GM21381 (cell line): ENCODE measurements around the gene TGM6.
"Not testable (repeated sequence)": the region's sequence is repeated elsewhere in the genome, so short reads cannot be mapped to it uniquely, and the experiment has no call there.

ENCODE experiments used
- ATAC-seq: cut with Tn5 transposase; IDR thresholded peaks from one replicate; pipeline ENCODE4 v1.9.1; 2021; ENCODE audit warnings: mild to moderate bottlenecking, moderate library complexity; ENCODE audit not compliant: unreplicated experiment

TGM6 gene

GRCh38 chr20:2397595-2398145 is 17.0 kb downstream of the TGM6 start:
- no peak for ATAC-seq

- no peak for ATAC-seq
Measured at GRCh38 chr20:2398449-2398848, 17.7 kb downstream of the TGM6 start.

- no peak for ATAC-seq
Measured at GRCh38 chr20:2399390-2399789, 18.7 kb downstream of the TGM6 start.

- no peak for ATAC-seq
Measured at GRCh38 chr20:2400290-2400689, 19.6 kb downstream of the TGM6 start.

- ATAC-seq: no peak
Measured at GRCh38 chr20:2401527-2401926, 20.8 kb downstream of the TGM6 start.

- ATAC-seq: no peak
Measured at GRCh38 chr20:2402271-2402980, 21.7 kb downstream of the TGM6 start.

DNA sequence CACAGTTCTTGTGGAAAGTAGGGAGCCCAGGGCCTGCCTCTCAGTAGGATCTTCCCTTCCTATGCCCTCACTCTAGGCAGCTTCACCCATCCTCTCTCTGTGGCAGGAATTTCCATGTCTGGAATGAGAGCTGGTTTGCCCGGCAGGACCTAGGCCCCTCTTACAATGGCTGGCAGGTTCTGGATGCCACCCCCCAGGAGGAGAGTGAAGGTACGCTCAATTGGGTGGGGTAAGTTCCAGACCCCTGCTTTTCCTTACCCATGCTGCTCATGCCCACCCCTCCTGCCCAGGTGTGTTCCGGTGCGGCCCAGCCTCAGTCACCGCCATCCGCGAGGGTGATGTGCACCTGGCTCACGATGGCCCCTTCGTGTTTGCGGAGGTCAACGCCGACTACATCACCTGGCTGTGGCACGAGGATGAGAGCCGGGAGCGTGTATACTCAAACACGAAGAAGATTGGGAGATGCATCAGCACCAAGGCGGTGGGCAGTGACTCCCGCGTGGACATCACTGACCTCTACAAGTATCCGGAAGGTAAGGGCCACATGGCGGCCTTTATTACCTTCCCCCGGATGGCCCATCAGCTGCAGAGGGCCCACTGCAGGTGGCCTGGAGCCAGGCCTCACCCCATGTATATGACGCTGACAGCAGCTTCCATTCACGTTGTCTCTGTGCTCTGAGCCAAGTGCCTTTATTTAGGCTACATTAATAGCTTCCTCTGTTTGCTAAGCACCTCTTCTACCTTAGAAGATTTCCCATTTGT is 22.8 kb downstream of the TGM6 start:
- no peak for ATAC-seq

DNA sequence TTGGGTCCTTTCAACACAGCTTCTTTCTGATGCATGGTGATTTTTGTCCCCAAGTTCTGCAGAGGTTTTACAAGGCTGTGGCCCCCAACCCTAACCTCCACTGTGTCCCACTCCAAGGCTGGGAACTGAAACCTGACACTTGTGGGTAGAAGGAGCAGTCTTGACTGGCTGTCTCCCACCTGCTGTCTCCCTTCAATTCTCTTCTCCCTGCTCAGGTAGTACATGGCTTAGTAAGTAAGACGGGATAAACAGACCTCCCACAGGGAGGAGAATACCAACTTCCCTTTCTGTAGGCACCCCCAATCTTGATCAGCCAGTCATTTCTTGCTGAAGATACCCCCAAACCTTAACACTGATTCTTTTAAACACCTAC is 25.0 kb downstream of the TGM6 start:
- ATAC-seq: no peak

GRCh38 chr20:2407355-2407754 is 26.7 kb downstream of the TGM6 start:
- not testable (repeated sequence) for ATAC-seq

DNA sequence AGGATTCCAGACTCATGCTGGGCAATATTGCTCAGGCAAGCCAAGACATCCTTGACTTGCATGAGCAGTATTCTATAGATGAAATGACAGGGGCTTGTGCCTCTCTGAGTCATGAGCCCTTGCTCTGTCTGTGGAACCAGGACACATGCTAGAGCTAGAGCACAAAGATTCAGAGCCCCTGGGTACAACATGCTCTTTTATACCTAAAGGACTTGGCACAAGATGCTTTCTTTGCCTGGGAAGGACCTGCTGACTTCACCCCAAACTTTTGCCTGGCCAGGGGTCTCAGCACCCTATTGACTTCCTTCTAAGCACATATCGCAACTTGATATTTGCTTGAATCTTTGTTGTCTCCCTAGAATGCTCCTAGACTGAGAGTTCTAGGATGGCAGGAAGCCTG is 27.4 kb downstream of the TGM6 start:
- ATAC-seq: no peak

GRCh38 chr20:2416541-2417212 is 36.0 kb downstream of the TGM6 start:
- no peak for ATAC-seq

- ATAC-seq: no peak
Measured at GRCh38 chr20:2417213-2417541, 36.5 kb downstream of the TGM6 start.

DNA sequence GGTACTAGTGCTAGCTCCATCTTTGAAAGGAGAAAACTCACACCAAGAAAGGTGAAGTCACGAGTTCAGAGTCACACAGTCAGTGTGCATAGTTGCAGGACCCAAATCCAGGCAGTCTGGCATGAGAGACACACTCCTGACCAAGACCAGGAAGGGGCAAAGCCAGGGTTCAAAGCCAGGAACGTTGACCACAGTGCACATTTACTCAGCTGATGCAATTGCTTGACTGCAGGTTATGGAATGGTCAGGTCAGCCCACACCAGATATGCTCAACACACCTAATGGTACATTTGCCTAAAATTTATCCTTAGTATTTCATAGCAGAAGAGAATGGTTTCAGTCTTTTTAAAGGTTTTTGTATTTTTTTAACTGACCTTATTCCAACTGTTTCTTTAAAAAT is 37.7 kb downstream of the TGM6 start:
- no peak for ATAC-seq

DNA sequence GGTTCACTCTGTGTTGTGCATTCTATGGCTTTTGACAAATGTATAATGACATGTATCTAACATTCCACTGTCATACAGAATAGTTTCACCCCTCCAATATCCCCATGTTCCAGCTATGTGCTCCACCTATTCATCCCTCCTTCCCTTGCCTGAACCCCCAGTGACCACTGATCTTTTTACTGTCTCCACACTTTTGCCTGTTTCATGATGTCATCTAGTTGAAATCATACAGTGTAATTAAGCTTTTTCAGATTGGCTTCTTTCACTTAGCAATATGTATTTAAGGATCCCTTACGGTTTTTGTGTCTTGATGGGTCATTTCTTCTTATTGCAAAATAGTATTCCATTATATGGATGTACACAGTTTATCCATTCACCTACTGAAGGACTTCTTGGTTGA is 39.8 kb downstream of the TGM6 start:
- ATAC-seq: no peak

GRCh38 chr20:2421247-2421646 is 40.5 kb downstream of the TGM6 start:
- no peak for ATAC-seq

DNA sequence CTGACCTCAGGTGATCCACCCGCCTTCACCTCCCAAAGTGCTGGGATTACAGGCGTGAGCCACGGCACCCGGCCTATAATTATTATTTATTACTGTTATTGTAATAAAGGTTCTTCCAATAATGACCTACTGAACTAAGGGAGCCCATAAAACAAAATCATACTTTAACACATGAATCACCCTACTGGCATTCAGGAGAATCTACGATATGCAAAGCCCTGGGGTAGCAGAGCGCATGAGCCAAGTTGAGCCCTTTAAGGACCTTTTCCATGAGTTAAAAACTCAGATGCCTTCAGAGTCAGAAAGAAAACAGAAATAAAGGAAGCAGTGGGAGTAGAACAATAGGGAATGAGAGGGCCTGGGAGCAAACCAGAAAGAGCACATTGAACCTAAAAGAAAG is 48.4 kb downstream of the TGM6 start:
- ATAC-seq: no peak

DNA sequence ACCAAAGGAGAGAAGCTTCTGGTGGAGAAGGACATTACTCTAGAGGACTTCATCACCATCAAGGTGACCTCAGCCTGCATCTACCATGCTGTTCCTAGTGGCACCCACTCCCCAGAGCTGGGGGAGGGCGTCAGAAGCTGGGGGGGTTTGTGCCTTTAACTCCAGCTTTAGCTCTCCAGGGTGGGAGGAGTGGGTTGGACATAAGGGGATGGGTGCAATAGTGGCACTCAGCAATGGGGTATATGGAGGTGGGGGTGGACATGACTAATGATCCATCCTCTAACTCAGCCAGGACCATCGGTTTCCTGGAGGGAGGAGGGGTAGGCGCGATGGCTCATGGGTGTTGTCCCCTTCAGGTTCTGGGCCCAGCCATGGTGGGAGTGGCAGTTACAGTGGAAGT is 49.8 kb downstream of the TGM6 start:
- ATAC-seq: no peak

DNA sequence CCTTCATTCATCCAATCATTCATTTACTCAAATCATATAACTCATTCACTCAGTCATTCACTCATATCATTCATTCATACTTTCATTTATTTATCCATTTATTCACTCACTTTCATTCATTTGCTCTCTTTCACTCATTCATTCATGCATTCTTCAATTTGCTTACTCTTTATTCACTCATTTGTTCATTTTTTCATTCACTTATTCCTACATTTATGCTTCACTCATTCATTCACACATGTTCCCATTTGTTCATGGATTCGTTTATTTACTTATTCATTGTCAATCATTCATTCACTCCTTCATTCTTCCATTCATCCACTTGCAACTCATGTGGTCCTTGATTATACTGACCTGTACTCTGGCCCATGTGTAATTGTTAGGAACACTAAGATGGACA is 50.5 kb downstream of the TGM6 start:
- no peak for ATAC-seq

DNA sequence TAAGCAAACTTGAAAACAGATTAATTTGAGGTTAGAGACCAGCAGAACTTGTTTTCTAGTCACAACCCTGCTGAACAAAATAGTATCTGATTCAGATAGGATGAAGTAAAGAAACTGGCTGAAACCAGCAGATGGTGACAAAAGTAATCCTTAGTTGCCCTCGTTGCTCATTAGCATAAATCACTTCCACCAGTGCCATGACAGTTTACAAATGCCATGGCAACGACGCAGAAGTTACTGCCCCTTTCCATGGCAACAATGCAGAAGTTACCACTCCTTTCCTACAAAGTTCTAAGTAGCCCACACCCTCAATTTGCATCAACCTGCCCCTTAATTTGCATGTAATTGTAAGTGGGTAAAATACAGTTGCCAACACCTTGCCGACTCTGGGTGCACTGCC is 66.1 kb downstream of the TGM6 start:
- ATAC-seq: no peak

GRCh38 chr20:2449386-2449785 is 68.7 kb downstream of the TGM6 start:
- no peak for ATAC-seq

DNA sequence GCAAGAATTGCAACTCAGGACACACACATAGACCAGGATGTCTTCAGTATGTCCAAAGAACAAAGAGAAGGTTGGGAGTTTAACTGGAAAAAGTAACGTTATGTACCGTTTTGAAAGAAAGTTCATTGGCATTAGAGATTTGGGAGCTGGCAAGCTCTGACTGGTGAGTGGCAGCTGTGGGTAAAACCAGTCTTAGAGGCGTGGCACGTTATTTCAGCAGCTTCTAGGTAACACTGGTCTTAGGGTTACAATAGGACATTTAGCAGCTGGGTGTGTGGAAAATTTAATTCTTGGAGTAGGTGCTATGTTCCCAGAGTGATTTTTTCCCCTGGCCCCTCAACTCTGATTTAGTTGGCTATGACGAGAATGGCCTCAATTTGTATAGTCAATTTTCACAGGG is 70.7 kb downstream of the TGM6 start:
- no peak for ATAC-seq
